ENCODE results near the gene CHN2.
"Not testable (repeated sequence)": the region's sequence is repeated elsewhere in the genome, so short reads cannot be mapped to it uniquely, and the experiment has no call there.

Gene CHN2

DNA sequence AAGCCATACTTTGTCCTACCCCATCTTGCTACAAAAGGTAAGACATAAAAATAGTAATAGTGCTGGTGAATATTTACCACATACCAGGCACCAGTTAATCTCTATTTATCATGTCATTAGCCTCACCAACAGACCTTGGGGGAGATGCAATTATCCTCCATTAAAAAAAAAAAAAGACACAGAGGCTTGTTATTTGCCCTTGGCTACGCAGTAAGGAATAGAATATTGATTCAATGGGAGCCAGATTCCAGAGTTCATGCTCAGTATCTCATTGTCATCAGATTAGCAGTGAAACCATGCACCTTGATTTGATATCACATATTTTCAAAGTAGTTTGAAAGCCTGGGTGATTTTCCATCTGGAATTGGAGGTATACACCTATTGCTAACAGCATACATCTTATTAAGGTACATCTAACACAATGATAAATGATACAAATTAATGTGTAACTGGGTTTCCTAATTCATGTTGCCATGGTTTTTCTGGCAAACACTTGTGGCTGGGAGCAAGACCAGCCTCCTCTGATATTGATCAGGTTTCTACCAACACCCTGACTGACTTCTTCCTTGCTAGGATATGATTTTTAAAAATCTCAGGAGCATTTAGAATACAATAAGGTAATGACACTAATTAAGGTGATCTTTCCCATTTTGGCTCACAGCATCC lies 301.9 kb downstream of the CHN2 start:
- Mint-ChIP-seq H3K4me1 (ENCODE audit: low read depth) (no peaks in the 10 kb centered on the region), H3K9me3 (no peaks in the 10 kb centered on the region), H3K27ac (no peak overlapping the region), H3K27me3 (ENCODE audit: low read depth) (no peaks in the 10 kb centered on the region), H3K36me3 (ENCODE audit: low read depth) (no peaks in the 10 kb centered on the region), H3K4me3 (no peak overlapping the region)
- no peak for DNase-seq (ENCODE audit: low spot score)

DNA sequence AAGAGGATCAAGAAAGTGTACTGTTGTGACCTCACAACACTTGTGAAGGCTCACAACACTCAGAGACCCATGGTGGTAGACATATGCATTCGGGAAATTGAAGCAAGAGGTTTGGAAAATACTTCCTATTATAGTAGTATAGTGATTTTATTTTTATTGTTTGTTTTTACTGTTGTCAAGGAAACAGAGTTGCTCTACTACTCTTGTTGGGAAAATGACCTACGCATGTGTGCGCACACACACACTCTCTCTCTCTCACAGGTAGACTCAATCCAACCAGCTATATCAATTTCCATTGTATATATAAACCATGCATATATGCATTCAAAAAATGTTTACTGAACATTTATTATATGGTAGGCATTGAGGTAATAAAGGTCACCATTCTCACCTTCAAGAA lies 305.4 kb downstream of the CHN2 start:
- Mint-ChIP-seq H3K27ac (no peak overlapping the region), H3K36me3 (ENCODE audit: low read depth) (no peaks in the 10 kb centered on the region), H3K4me1 (ENCODE audit: low read depth) (no peaks in the 10 kb centered on the region), H3K4me3 (no peak overlapping the region), H3K27me3 (ENCODE audit: low read depth) (no peaks in the 10 kb centered on the region), H3K9me3 (no peaks in the 10 kb centered on the region)
- DNase-seq (ENCODE audit: low spot score) = no peak

DNA sequence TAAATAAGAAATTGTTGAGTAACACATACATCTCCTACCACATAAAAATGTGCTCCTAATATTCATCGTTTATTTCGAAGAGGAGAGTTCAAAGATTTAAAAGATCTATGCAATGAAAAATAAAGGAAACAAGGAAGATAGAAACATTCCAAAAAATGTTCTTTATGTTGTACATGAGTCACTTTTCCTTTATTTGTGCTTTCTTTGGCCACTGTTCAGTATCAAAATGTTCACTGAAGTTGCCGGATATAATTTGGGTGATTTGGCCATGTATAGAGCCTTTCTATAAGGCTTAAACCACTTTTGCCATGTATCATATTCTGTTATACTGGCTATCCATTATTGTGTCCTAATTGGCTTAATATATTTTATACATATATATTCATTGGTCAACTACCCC lies 306.1 kb downstream of the CHN2 start:
- Mint-ChIP-seq H3K4me1 (ENCODE audit: low read depth) (no peaks in the 10 kb centered on the region), H3K4me3 (no peak overlapping the region), H3K27ac (no peak overlapping the region), H3K9me3 (no peaks in the 10 kb centered on the region), H3K27me3 (ENCODE audit: low read depth) (no peaks in the 10 kb centered on the region), H3K36me3 (ENCODE audit: low read depth) (no peaks in the 10 kb centered on the region)
- no peak for DNase-seq (ENCODE audit: low spot score)

DNA sequence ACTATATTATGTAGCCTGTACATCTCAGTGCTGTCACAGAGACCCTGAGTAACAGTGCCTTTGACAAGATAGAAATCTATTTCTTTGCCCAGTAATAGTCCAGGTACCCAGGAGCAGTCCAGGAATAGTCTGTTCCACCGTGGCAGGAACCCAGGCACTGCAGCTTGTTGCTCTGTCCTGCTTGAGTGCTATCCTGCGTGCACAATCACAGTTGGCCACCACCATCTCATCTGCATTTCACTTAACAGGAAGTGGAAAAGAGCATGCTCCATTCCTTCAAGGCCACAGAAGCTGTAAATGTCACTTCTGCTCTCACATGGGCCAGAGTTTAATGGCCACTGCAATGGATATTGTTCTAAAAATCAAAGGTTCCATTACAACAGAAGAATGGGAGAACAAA lies 307.6 kb downstream of the CHN2 start:
- no peak overlapping the region for H3K27ac Mint-ChIP-seq
- H3K4me3 Mint-ChIP-seq = no peak overlapping the region

DNA sequence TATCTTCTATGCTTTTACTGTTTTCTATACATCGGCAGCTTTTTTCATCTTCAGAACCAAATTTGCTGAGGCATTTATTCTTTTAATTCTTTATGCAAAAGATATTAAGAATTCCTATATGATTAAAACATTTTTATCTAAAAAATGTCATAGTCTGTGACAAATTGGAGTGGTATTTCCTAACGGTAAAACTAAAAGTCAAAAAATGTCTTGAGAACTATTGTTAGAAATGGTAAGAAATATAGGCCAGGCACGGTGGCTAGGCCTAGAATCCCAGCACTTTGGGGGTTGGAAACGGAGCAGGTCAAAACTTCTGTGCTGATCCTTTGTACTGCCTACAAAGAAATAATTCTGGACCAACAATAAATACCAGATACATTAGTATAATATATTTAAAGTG lies 311.4 kb downstream of the CHN2 start:
- Mint-ChIP-seq H3K4me3 (no peak overlapping the region), H3K27me3 (ENCODE audit: low read depth) (no peaks in the 10 kb centered on the region), H3K27ac (no peak overlapping the region), H3K4me1 (ENCODE audit: low read depth) (no peaks in the 10 kb centered on the region), H3K9me3 (no peaks in the 10 kb centered on the region), H3K36me3 (ENCODE audit: low read depth) (no peaks in the 10 kb centered on the region)
- no peak for DNase-seq (ENCODE audit: low spot score)

More for the DNA sequence above, 307.6 kb downstream of the CHN2 start:
- no peaks in the 10 kb centered on the region for H3K9me3 Mint-ChIP-seq
- no peaks in the 10 kb centered on the region for H3K4me1 Mint-ChIP-seq (ENCODE audit: low read depth)
- no peaks in the 10 kb centered on the region for H3K36me3 Mint-ChIP-seq (ENCODE audit: low read depth)
- DNase-seq (ENCODE audit: low spot score) = no peak
- H3K27me3 Mint-ChIP-seq (ENCODE audit: low read depth) = no peaks in the 10 kb centered on the region

DNA sequence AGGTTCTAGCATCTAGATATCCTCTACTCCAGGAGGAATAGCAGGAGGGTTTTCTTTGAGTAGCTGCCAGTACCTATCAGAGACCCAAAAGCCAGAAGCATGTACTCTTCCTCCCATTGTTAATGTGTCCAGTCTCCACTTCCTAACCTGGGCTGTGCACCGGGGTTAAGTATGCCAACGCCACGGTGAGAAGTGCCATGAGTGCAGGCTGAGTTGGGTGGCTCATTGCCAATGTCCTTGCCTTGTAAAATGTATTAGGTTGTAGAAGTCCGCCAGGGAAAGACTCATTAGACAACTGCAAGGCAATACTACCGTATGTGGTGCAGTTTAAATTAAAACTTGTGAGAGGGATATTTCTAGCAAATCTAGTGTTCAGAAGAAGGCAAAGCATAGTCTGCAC lies 314.0 kb downstream of the CHN2 start:
- no peak for DNase-seq (ENCODE audit: low spot score)
- Mint-ChIP-seq H3K9me3 (no peaks in the 10 kb centered on the region), H3K4me3 (no peak overlapping the region), H3K4me1 (ENCODE audit: low read depth) (no peaks in the 10 kb centered on the region), H3K27me3 (ENCODE audit: low read depth) (no peaks in the 10 kb centered on the region), H3K36me3 (ENCODE audit: low read depth) (no peaks in the 10 kb centered on the region), H3K27ac (no peak overlapping the region)

DNA sequence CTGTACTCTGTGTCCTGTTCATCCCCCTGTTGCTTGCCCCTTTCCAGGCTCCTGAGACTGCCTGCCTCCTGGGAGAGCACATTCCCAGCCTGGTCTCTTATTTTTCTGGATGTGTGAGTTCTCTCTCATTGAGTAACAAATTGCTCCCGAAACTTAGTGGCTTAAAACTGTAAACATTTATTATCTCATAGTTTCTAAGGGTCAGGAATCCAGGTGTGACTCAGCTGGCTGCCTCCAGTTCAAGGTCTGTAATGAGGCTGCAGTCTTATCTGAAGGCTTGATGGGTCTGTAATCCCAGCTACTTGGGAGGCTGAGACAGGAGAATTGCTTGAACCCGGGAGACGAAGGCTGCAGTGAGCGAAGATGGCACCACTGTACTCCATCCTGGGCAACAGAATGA lies 315.5 kb downstream of the CHN2 start:
- DNase-seq (ENCODE audit: low spot score) = no peak
- Mint-ChIP-seq H3K4me1 (ENCODE audit: low read depth) (no peaks in the 10 kb centered on the region), H3K27me3 (ENCODE audit: low read depth) (no peaks in the 10 kb centered on the region), H3K27ac (no peak overlapping the region), H3K9me3 (no peaks in the 10 kb centered on the region), H3K4me3 (no peak overlapping the region), H3K36me3 (ENCODE audit: low read depth) (no peaks in the 10 kb centered on the region)

DNA sequence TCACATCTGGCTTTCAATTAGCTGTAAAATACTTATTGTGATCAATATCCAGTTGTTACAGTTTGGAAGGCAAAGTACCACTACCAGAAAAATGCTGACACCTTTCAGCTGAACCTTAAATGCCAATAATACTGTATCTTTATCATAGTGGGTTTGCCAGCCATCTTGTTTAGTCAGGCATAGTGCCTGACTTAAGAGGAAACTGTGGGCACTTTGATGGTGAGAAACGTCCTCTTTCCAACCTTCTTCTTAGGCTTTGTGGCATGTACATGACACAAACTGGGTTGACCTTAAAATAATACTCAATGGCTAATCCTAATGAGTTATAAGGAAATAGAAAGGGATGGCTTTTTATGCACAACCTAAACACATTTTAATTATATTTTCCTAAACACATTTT lies 316.8 kb downstream of the CHN2 start:
- Mint-ChIP-seq H3K27ac (no peak overlapping the region), H3K4me1 (ENCODE audit: low read depth) (no peaks in the 10 kb centered on the region), H3K9me3 (no peaks in the 10 kb centered on the region), H3K36me3 (ENCODE audit: low read depth) (no peaks in the 10 kb centered on the region), H3K27me3 (ENCODE audit: low read depth) (no peaks in the 10 kb centered on the region), H3K4me3 (no peak overlapping the region)
- no peak for DNase-seq (ENCODE audit: low spot score)

DNA sequence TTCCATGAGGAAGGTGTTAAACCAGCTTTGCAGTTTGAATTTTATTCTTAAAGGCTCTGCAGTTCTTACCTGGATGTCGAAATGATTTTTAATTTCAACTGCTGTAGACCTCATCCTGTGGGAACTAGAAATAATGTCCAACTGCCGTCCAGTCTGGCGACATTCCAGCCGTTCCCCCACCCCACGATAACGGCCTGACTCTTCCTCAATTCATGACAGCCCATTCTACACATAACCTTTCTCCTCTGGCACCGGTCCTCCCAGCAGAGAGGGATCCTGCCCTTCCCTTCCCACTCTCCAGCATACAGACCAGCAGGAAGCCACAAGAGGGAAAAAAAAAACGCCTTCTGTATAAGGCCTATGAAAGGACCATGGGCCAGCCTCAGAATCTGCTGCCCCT lies 317.3 kb downstream of the CHN2 start:
- H3K36me3 Mint-ChIP-seq (ENCODE audit: low read depth) = no peaks in the 10 kb centered on the region
- no peak overlapping the region for H3K27ac Mint-ChIP-seq
- no peaks in the 10 kb centered on the region for H3K4me1 Mint-ChIP-seq (ENCODE audit: low read depth)
- no peaks in the 10 kb centered on the region for H3K9me3 Mint-ChIP-seq
- H3K4me3 Mint-ChIP-seq = no peak overlapping the region
- no peaks in the 10 kb centered on the region for H3K27me3 Mint-ChIP-seq (ENCODE audit: low read depth)
- DNase-seq (ENCODE audit: low spot score) = no peak

DNA sequence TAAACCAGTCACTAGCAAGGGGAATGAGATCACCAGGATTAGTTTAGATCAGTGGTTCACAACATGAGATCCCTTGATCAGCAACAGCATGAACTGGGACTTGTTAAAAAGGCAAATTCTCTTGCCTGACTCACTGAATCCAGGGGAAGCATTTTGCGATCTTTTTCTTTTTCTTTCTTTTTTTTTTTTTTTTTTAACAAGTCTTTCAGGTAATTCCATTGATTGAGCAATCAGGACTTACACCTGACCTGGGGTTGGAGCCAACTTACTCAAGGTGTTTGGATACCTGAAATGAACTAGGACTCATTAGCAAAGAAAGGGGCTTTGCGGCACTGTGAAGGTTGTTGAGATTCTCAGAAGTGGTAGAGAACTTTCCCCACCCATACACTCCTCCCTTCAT lies 321.9 kb downstream of the CHN2 start:
- Mint-ChIP-seq H3K27me3 (ENCODE audit: low read depth) (no peaks in the 10 kb centered on the region), H3K27ac (no peak overlapping the region), H3K36me3 (ENCODE audit: low read depth) (no peaks in the 10 kb centered on the region), H3K4me3 (no peak overlapping the region), H3K4me1 (ENCODE audit: low read depth) (no peaks in the 10 kb centered on the region), H3K9me3 (no peaks in the 10 kb centered on the region)
- DNase-seq (ENCODE audit: low spot score) = no peak

DNA sequence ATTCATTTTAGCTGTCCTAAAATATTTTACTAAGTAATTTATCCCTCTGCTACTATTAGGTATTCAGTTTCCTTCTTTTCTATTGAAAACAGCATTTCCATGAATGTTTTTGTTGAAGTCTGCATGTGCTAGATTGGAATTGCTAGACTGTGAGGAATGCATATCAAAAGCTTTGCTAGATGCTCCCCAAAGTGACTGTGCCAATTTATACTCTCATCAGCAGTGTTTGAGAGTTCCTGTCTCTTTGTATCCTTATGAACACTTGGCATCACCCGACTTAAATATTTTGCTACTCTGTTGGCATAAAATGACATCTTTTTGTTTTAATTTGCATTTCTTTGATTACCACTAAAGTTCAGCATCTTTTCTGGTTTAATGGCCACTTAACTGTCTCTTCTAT lies 324.0 kb downstream of the CHN2 start:
- no peak for DNase-seq (ENCODE audit: low spot score)
- H3K4me3 Mint-ChIP-seq = no peak overlapping the region
- no peaks in the 10 kb centered on the region for H3K36me3 Mint-ChIP-seq (ENCODE audit: low read depth)
- H3K9me3 Mint-ChIP-seq = no peaks in the 10 kb centered on the region
- H3K27me3 Mint-ChIP-seq (ENCODE audit: low read depth) = peaks cover 2% of the 10 kb centered on the region
- no peak overlapping the region for H3K27ac Mint-ChIP-seq
- no peaks in the 10 kb centered on the region for H3K4me1 Mint-ChIP-seq (ENCODE audit: low read depth)

DNA sequence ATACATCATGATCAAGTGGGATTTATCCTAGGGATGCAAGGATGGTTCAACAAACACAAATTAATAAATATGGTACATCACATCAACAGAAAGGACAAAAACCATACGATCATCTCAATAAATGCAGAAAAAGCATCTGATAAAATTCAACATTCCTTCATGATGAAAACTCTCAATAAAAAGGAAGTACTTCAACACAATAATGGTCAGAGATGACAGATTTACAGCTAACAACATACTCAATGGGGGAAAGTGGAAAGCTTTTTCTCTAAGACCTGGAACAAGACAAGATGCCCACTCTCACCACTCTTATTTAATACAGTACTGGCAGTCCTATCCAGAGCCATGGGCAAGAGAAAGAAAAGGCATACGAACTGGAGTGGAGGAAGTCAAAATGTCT lies 329.2 kb downstream of the CHN2 start:
- Mint-ChIP-seq H3K9me3 (no peaks in the 10 kb centered on the region), H3K27ac (no peak overlapping the region), H3K36me3 (ENCODE audit: low read depth) (no peaks in the 10 kb centered on the region), H3K27me3 (ENCODE audit: low read depth) (peaks cover 2% of the 10 kb centered on the region), H3K4me3 (no peak overlapping the region), H3K4me1 (ENCODE audit: low read depth) (no peaks in the 10 kb centered on the region)
- no peak for DNase-seq (ENCODE audit: low spot score)

DNA sequence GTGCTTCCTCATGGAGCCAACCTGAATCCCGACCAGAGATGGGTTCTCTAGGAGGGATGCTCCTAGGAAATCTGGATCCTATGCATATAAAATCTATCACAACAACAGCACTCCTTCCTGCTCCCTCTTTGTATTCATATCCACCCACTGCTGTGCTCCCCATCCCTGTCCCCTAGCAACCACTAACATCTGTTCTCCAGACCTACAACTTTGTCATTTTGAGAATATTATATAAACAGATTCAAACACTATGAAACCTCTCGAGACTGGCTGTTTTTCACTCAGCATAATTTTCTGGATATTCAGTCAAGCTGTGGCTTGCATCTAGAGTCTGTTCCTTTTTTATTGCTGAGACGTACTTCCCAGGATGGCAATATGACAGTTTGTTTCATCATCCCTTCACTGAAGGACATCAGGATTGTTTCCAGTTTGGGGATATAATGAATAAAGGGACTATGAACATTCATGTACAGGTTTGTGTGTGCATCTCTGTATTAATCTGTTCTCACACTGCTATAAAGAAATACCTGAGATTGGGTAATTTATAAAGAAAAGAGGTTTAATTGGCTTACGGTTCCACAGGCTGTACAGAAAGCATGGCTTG lies 333.0 kb downstream of the CHN2 start:
- H3K4me1 Mint-ChIP-seq (ENCODE audit: low read depth) = no peaks in the 10 kb centered on the region
- H3K27me3 Mint-ChIP-seq (ENCODE audit: low read depth) = peaks cover 2% of the 10 kb centered on the region
- no peak for DNase-seq (ENCODE audit: low spot score)
- no peak overlapping the region for H3K27ac Mint-ChIP-seq
- no peak overlapping the region for H3K4me3 Mint-ChIP-seq
- H3K36me3 Mint-ChIP-seq (ENCODE audit: low read depth) = no peaks in the 10 kb centered on the region
- no peaks in the 10 kb centered on the region for H3K9me3 Mint-ChIP-seq

DNA sequence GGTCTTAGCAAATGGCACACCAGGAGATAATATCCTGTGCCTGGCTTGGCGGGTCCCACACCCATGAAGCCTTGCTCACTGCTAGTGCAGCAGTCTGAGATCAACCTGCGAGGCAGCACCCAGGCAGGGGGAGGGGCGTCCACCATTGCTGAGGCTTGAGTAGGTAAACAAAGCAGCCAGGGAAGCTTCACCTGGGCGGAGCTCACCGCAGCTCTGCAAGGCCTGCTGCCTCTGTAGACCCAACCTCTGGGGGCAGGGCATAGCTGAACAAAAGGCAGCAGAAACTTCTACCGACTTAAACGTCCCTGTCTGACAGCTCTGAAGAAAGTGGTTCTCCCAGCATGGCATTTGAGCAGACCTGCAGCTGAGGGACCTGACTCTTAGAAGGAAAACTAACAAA lies 334.0 kb downstream of the CHN2 start:
- H3K4me3 Mint-ChIP-seq; H3K9me3 Mint-ChIP-seq; H3K4me1 Mint-ChIP-seq (ENCODE audit: low read depth); DNase-seq (ENCODE audit: low spot score); H3K36me3 Mint-ChIP-seq (ENCODE audit: low read depth); H3K27me3 Mint-ChIP-seq (ENCODE audit: low read depth); H3K27ac Mint-ChIP-seq: not testable (repeated sequence)

Data from T-helper 2 cell treated with Interferon-gamma antibody and Interleukin-4, amounts not matched to agents 5 μg/mL and 100 μg/mL, for 36 hours (primary cell).